Glomerular visceral epithelial cell (primary cell): ENCODE measurements around the gene ASIP.
"Not testable (repeated sequence)": the region's sequence is repeated elsewhere in the genome, so short reads cannot be mapped to it uniquely, and the experiment has no call there.

Source experiments
- DNase-seq: peaks from one replicate; pipeline ENCODE4 v3.0.0-alpha.2; 2016; ENCODE audit errors: extremely low spot score

Gene ASIP

GRCh38 chr20:34242879-34243278, 1.7 kb downstream of the ASIP start:
- DNase-seq = no peak

DNA sequence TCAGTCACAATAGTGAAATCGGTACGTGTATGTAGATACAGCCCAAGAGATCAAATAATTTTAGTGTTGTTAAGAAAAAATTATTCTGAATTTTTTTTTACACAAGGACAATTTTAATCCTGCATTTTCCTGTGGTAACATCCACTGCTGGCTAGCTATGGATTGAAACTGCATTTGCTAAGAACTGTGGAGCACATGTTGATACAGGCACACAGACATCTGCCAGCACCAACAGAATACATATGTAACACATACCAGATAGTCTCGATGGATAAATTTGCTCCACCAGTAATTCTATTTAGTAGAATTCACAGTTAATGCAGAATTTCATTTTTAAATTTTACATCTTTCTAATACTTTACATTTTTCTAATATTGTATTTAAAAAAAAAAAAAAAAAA, 2.2 kb downstream of the ASIP start:
- DNase-seq = no peak

- DNase-seq = no peak
Observed at GRCh38 chr20:34246126-34246626, 5.0 kb downstream of the ASIP start.

DNA sequence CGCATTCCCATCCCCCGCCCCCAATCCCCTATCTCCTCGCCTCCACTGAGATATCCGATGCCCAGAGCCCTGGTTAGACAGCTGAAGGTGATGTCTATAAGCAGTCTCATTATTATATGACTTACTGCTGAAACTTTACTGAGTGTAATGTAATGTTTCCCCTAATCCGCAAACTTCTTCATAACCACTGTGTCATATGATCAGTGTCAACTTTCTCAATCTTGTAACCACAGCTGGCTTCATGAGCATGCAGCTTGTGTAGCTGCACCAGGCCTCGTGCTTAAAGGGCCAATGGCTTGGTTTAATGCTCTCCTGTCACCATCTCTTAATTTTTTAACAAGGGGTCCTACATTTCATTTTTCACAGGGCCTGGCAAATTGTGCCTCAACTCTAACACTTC, 8.1 kb downstream of the ASIP start:
- no peak for DNase-seq

DNA sequence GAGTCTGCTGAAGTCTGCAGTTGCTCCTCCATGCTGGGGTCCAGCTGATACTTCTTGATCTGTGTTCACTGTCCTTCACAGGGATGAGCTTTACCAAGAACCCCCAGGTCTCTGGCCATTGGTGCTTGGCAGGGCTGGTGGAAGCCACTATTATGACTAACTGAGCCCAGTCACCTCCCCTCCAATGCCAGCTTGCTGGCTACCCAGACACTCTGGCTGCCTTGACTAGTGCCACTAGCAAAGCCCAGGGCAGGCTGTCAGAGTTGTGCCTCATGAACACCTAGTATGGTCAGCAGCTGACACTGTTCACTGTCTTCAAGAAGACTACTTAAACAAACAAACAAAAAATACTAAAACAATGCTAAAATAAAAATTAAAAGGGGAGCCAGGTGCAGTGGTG, 8.8 kb downstream of the ASIP start:
- no peak for DNase-seq

DNA sequence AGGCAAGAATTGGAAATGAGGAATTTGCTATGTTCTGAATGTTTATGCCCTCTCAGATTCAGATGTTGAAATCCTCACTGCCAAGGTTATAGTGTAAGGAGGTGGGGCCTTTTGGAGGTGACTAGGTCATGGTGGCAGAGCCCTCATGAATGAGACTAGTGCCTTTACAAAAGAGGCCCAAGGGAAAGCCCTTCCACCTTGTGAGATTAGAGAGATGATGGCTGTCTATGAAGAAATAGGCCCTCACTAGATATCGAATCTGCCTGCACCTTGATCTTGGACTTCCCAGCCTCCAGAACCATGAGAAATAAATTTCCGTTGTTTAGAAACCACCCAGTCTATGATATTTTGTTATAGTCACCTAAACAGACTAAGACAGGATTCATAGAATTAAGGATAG, 10.4 kb downstream of the ASIP start:
- DNase-seq = no peak

DNA sequence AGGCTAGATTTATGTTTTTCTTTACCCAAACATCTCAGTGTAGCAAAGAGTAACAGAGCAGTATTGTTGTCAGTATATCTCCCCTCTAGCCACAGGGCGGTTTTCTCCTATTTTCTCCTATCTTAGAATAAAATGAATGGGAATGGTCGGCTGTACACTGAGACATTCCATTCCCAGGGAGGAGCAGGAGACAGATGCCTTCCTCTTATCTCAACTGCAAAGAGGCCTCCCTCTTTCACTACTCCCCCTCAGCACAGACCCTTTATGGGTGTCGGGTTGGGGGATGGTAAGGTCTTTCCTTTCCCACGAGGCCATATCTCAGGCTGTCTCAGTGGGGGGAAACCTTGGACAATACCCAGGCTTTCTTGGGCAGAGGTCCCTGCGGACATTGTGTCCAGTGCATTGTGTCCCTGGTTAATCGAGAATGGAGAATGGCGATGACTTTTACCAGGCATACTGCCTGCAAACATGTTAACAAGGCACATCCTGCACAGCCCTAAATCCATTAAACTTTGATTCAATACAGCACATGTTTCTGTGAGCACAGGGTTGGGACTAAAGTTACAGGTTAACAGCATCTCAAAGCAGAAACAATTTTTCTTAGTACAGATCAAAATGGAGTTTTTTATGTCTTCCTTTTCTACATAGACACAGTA, 11.3 kb downstream of the ASIP start:
- not testable (repeated sequence) for DNase-seq

DNA sequence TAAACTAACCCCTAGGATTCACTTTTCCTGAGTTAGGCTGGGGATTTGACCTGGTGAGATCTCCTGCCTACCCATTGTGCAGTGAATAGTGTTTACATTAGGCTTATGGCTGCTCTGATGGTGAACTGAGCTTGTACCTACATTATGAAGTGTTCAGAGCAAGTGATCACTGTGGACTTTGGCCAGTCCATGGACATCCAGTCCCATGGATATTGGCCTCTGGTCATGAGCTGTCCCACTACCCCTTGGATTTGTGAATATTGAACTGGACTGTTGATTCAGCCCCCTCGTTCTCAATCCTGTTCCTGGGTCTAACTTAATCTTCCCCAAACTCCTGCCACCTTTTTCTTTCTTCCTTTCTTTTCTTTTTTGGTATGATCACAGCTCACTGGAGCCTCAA, 13.8 kb downstream of the ASIP start:
- DNase-seq = no peak

- DNase-seq = no peak
Observed at GRCh38 chr20:34256629-34257124, 15.5 kb downstream of the ASIP start.

DNA sequence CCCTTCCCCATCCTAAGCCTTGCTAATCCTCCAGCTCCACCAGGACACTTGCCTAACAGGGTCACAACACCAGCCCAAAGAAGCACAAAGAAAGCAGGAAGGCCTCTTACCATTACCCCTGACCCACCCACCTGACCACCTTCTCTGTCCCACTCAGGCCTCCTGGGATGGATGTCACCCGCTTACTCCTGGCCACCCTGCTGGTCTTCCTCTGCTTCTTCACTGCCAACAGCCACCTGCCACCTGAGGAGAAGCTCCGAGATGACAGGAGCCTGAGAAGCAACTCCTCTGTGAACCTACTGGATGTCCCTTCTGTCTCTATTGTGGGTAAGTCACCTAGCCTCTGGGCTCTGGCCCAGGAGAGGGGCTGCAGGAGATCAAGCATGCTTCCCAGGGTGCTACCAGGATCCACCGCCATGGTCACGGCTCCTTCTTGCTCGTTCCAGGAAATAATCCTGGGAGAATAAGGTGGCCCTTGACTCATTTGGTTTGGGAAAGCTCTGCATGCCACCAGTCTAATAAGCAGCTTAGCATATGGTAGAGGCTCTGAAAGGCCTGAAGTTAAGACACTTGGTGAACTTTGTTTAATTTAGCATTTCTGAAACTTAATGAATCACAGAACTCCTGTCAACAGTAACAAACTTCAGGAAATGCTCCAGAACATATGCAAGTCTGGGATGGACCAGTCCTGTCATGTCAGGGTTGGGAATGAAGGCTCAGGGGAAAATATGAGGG, 19.2 kb downstream of the ASIP start:
- no peak for DNase-seq

GRCh38 chr20:34262488-34263288, 21.5 kb downstream of the ASIP start:
- DNase-seq = peak; percentile 40

GRCh38 chr20:34263468-34263867, 22.2 kb downstream of the ASIP start:
- not testable (repeated sequence) for DNase-seq

DNA sequence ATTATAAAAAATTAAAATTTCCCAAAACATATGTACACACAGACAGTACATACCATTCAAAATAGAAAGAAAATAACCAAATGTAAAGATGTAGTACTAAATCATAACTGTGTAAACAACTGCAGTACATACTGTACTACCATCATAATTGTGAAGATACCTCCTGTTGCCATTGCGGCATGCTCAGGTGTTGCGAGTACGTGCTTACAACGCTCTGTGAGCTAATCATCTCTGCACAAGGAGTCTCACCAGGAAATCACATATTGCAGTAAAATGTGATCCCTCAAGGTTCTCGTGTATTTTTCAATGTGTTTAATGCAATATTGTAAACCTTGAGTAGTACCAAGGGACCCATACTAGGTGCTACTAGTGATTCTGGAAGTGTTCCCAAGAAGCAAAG, 22.9 kb downstream of the ASIP start:
- DNase-seq = no peak

- DNase-seq = no peak
Observed at GRCh38 chr20:34268145-34268544, 26.9 kb downstream of the ASIP start.

DNA sequence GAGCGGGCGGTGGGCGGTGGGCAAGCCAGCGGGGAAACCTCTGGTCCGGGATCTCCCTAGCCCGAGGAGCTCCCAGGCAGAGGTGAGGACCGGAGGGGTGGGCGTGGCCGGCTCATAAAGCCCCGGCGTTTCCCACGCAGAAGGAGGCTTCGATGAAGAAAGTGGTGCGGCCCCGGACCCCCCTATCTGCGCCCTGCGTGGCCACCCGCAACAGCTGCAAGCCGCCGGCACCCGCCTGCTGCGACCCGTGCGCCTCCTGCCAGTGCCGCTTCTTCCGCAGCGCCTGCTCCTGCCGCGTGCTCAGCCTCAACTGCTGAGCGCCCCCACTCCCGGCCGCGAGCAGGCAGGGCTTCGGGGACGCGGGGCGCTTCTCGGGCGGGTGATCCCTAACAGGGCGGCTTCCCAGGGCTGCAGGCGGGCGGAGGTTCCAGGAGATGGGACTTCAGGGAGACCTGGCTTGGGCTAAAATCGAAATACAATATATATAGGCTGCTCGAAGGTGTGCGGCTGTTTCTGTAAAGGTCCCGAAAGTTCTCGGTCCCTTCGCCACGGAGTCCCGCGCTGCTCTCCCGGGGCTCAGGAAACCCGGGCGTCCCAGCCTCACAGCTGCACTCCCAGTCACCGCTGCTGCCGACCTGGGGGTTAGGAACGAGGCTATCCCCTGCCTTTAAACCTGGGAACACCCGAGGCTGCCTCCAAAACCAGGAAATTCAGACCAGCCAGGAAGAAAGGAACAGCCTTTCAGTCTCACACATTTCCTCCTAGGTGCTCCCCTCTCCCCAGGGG, 27.8 kb downstream of the ASIP start:
- no peak for DNase-seq

- no peak for DNase-seq
Observed at GRCh38 chr20:34269996-34270627, 28.9 kb downstream of the ASIP start.

DNA sequence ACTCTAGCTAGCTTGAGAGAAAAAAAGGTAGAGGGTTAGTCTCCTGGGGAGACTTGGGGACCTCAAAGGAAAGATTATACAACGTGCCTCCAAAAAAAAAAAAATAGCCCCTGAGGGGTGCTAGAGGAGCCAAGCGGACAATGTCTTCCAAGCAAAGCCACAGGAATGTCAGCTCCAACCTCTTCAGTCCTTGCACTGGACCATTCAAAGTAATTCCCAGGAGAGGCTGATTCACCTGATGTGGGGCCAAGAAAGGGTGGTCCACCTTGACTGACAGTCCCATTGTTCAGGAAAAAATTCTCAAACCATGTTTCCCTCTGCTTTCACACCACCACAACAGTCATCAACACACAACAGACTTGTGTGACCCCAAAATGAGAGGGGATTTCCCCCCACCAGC, 30.7 kb downstream of the ASIP start:
- DNase-seq = peak; percentile 53

- no peak for DNase-seq
Observed at GRCh38 chr20:34274694-34275093, 33.5 kb downstream of the ASIP start.

DNA sequence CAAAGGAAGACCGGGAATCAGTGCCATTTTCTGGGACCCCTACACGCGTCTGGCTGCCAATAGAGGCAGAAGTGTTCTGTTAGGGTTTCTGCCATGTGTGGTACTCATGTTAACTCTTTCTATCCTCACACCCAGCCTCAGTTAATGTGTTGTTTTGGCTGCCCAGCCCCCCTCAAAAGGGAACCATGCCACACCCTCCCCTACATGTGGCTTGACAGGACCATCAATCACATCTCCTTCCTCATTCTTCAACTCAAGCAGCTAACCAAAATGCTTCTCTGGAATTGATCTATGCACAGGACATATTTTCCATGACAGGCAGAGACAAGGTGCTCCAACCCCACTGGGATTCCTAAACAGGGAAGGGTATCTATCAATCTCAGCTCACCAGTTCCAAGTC, 40.0 kb downstream of the ASIP start:
- DNase-seq = no peak

- DNase-seq = no peak
Observed at GRCh38 chr20:34282041-34282440, 40.8 kb downstream of the ASIP start.

- DNase-seq = no peak
Observed at GRCh38 chr20:34283844-34284243, 42.6 kb downstream of the ASIP start.
